Measurements from ENCODE around the gene MAFG. TPM values are rescaled to one million over a fixed set of nuclear protein-coding genes. Genes with fewer than 3 reads are reported as not detected.

The MAFG gene
- total RNA-seq, 1 experiment from 2014 or later, result 31.4 TPM

- H3K4me2 ChIP-seq (ENCODE audit: insufficient read depth, insufficient read length, low read length), result peak overlapping the region; percentile 0
- no peak overlapping the region for H3K18ac ChIP-seq (ENCODE audit: insufficient read length, low read depth, low read length)
- no peak overlapping the region for H2AK5ac ChIP-seq (ENCODE audit: insufficient read length, low read length)
- no CpG with 5 or more reads among the region's 36 CpGs for WGBS (ENCODE audit: extremely low coverage, insufficient read length, low lambda C conversion rate)
- H3K27me3 ChIP-seq (ENCODE audit: insufficient read depth, low read length), result peaks cover 11% of the 10 kb centered on the region; the same call in 1 of the 2 replicates
- H3T11ph ChIP-seq (ENCODE audit: low read length), result no peak overlapping the region
- H3K79me2 ChIP-seq (ENCODE audit: insufficient read depth, low read length), result no peaks in the 10 kb centered on the region
- H4K91ac ChIP-seq (ENCODE audit: insufficient read length, low read depth, low read length), result no peak overlapping the region
- H4K8ac ChIP-seq (replicated peaks; ENCODE audit: insufficient read length, low read depth, low read length), result no peak overlapping the region
- Mint-ChIP-seq H3K4me1 (peaks cover 8 to 20% of the 10 kb centered on the region in 2 experiments), H3K27me3 (ENCODE audit: low read depth) (peaks cover 84% of the 10 kb centered on the region), H3K4me3 (no peak overlapping the region; a peak in 1 of 5 replicates), H3K27ac (no peak overlapping the region), H3K36me3 (ENCODE audit: insufficient read depth in 1 of 3, low read depth in 3 of 3) (no peaks in the 10 kb centered on the region), H3K9me3 (peaks cover 7% of the 10 kb centered on the region in 2 experiments)
- H3K9ac ChIP-seq (ENCODE audit: extremely low read depth, insufficient read length, low read length), result no peak overlapping the region
- no peak overlapping the region for H4K5ac ChIP-seq (ENCODE audit: insufficient read length, low read depth, low read length)
- no peak overlapping the region for H2BK5ac ChIP-seq (ENCODE audit: insufficient read length, low read length)
- H3K23me2 ChIP-seq (ENCODE audit: insufficient read length, low read depth, low read length, poor library complexity, severe bottlenecking), result no peaks in the 10 kb centered on the region
- H3K4ac ChIP-seq (ENCODE audit: low read depth, low read length), result no peak overlapping the region
- peaks cover 2% of the 10 kb centered on the region; the same call in 1 of the 2 replicates for H3K4me1 ChIP-seq (ENCODE audit: insufficient read depth, low read length)
- no peak overlapping the region for H3K27ac ChIP-seq (ENCODE audit: insufficient read length, low read depth, low read length)
- no peak overlapping the region for H2AFZ ChIP-seq (ENCODE audit: low read length)
- H2BK15ac ChIP-seq (ENCODE audit: low read depth, low read length), result no peak overlapping the region
- no peak for TF ChIP-seq CTCF (conservative IDR thresholded peaks at IDR 0.05)
- H2BK20ac ChIP-seq (ENCODE audit: low read depth, low read length, poor library complexity, severe bottlenecking), result no peak overlapping the region
- peak; percentile 95 for DNase-seq
- no peak overlapping the region for H3K23ac ChIP-seq (ENCODE audit: insufficient read length, low read depth, low read length)
- no peaks in the 10 kb centered on the region for H3K9me3 ChIP-seq (ENCODE audit: control insufficient read depth, low read depth, low read length)
- H4K20me1 ChIP-seq (ENCODE audit: control insufficient read depth, insufficient read depth, insufficient read length), result no peaks in the 10 kb centered on the region
- H3K14ac ChIP-seq (ENCODE audit: insufficient read depth, low read length), result no peak overlapping the region
- no peak overlapping the region for H2BK12ac ChIP-seq (ENCODE audit: insufficient read length, low read depth, low read length)
- H2BK120ac ChIP-seq (ENCODE audit: low read depth, low read length, poor library complexity, severe bottlenecking), result no peak overlapping the region
- H3K56ac ChIP-seq (ENCODE audit: insufficient read length, low read depth, low read length), result no peak overlapping the region
- no peaks in the 10 kb centered on the region for H3K79me1 ChIP-seq (ENCODE audit: insufficient read depth, low read depth, low read length, poor library complexity, severe bottlenecking)
Measured at GRCh38 chr17:81967533-81968395, 40.2 kb upstream of the MAFG start.

Measured in H9 (cell line).